ENCODE data around the gene PTPRE. TPM values are rescaled to one million over a fixed set of nuclear protein-coding genes. Genes with fewer than 3 reads are reported as not detected.

PTPRE gene
- total RNA-seq, 1 donor from 2014 or later, result 0.21 TPM

DNA sequence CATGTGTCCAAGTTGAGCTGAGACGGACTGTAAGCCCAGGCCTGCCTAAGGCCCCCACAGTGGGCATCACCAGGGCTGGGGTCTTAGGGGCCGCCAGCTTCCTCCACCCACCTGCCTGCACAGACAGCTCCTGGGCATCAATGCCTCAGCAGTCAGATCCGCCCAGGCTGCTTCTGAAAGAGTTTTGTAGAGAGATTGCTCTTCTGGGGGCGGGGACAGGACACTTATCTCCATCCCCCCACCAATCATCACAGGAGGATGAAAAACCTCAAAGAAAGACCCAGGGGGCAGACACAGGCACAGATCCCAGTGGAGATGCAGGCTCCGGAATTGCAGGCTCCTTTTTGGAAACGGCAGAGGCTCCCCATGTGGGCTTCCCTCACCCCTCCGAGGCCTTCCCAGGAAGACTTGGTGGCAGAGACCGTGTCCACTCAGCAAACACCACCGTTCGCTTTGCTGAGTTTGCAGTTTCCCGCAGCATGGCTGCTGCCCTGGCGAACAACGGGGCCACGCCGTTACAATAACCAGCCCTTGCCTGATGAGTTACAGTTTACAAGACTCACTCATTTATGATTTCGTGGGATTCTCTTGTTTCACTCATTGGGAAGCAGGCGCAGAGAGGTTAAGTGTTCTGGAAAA, 122.9 kb downstream of the PTPRE start:
- Mint-ChIP-seq H3K27ac (no peak overlapping the region), H3K4me1 (peaks cover 28% of the 10 kb centered on the region), H3K27me3 (ENCODE audit: insufficient read depth, low read depth) (peaks cover 8% of the 10 kb centered on the region), H3K9me3 (no peaks in the 10 kb centered on the region), H3K36me3 (no peaks in the 10 kb centered on the region), H3K4me3 (no peak overlapping the region)
- H3F3A ChIP-seq (ENCODE audit: low read depth), result no peaks in the 10 kb centered on the region
- H3K36me3 ChIP-seq, result no peaks in the 10 kb centered on the region
- no peak for DNase-seq (ENCODE audit: low spot score)
- no peak overlapping the region for H3K4me3 ChIP-seq
- no peak overlapping the region for H3K9ac ChIP-seq
- H3K79me2 ChIP-seq (ENCODE audit: low read depth), result no peaks in the 10 kb centered on the region
- H4K20me1 ChIP-seq (ENCODE audit: low read depth), result no peaks in the 10 kb centered on the region
- no peaks in the 10 kb centered on the region for H3K9me3 ChIP-seq (ENCODE audit: low read depth)
- H3K4me1 ChIP-seq, result peaks cover 22% of the 10 kb centered on the region
- H3K27ac ChIP-seq, result no peak overlapping the region
- H2AFZ ChIP-seq (replicated peaks), result peak overlapping the region; percentile 9
- no peak overlapping the region for H3K4me2 ChIP-seq
- TF ChIP-seq, protein P1, sequence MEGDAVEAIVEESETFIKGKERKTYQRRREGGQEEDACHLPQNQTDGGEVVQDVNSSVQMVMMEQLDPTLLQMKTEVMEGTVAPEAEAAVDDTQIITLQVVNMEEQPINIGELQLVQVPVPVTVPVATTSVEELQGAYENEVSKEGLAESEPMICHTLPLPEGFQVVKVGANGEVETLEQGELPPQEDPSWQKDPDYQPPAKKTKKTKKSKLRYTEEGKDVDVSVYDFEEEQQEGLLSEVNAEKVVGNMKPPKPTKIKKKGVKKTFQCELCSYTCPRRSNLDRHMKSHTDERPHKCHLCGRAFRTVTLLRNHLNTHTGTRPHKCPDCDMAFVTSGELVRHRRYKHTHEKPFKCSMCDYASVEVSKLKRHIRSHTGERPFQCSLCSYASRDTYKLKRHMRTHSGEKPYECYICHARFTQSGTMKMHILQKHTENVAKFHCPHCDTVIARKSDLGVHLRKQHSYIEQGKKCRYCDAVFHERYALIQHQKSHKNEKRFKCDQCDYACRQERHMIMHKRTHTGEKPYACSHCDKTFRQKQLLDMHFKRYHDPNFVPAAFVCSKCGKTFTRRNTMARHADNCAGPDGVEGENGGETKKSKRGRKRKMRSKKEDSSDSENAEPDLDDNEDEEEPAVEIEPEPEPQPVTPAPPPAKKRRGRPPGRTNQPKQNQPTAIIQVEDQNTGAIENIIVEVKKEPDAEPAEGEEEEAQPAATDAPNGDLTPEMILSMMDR (IDR thresholded peaks at IDR 0.05), result no peak
- no peaks in the 10 kb centered on the region for H3K27me3 ChIP-seq

DNA sequence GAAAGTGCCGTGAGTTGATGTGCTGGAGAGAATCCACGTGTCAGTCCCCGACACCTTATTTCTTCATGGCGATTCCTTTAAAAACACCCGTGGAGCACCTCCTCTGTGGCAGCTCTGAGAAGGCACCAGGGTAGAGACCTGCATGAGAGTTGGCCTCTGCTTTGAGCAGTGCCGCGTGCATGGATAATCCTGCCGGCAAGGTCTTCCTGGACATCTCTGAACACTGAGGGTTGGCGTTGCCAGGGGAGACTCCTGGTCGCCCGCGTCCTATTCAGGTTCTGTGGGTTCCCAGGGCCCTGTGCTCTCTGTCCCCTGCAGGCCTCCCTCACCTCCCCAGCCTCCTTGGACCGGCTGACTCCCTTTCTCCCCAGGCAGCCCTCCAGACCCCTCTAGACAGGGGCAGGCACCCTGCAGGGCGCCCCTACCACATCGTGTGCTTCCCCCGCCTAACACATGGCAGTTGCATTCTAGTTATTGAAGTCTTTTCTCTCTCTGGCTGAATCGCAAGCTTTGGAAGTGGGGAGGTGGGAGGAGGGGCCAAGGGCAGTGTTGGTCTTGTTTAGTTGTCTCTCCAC, 123.7 kb downstream of the PTPRE start:
- Histone ChIP-seq H3K4me1 (peaks cover 22% of the 10 kb centered on the region), H2AFZ (replicated peaks) (peak overlapping the region; percentile 9), H3K4me2 (no peak overlapping the region), H4K20me1 (ENCODE audit: low read depth) (no peaks in the 10 kb centered on the region), H3K9me3 (ENCODE audit: low read depth) (no peaks in the 10 kb centered on the region), H3K36me3 (no peaks in the 10 kb centered on the region), H3K79me2 (ENCODE audit: low read depth) (no peaks in the 10 kb centered on the region), H3K4me3 (no peak overlapping the region), H3K9ac (no peak overlapping the region), H3K27me3 (no peaks in the 10 kb centered on the region), H3F3A (ENCODE audit: low read depth) (no peaks in the 10 kb centered on the region), H3K27ac (no peak overlapping the region)
- no peak overlapping the region for H3K4me3 Mint-ChIP-seq
- peaks cover 10% of the 10 kb centered on the region for H3K27me3 Mint-ChIP-seq (ENCODE audit: insufficient read depth, low read depth)
- no peak for DNase-seq (ENCODE audit: low spot score)
- no peaks in the 10 kb centered on the region for H3K36me3 Mint-ChIP-seq
- H3K4me1 Mint-ChIP-seq, result peaks cover 28% of the 10 kb centered on the region
- peak overlapping the region; percentile 61 for H3K27ac Mint-ChIP-seq
- H3K9me3 Mint-ChIP-seq, result no peaks in the 10 kb centered on the region
- TF ChIP-seq, protein P1 (IDR thresholded peaks at IDR 0.05), result no peak
- no peak for TF ChIP-seq EZH2 (IDR thresholded peaks at IDR 0.05)
- TF ChIP-seq EZH2phosphoT487 (IDR thresholded peaks at IDR 0.05), result no peak

DNA sequence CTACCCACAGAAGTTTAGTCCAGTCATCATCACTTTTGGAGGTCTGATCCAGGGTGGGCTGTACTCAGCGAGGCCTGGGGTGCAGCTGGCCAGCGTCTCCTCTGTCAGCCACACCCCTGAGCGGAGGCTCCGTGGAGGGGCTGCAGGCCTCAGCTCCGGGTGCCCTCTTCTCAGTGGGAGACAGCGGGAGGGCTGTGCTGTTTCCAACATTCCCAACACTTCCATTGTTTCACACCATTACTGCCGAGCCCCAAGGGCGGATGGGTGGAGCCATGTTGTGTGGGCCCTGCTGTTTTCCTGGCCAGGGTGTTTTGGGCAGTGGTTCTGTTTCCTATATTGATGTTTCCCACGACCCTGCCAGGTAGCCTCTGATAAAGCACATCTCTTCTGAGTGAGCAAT, 124.3 kb downstream of the PTPRE start:
- no peak for TF ChIP-seq EZH2 (IDR thresholded peaks at IDR 0.05)
- TF ChIP-seq EZH2phosphoT487 (IDR thresholded peaks at IDR 0.05), result no peak
- TF ChIP-seq, protein P1 (IDR thresholded peaks at IDR 0.05), result no peak
- no peaks in the 10 kb centered on the region for H3F3A ChIP-seq (ENCODE audit: low read depth)
- H3K36me3 Mint-ChIP-seq, result no peaks in the 10 kb centered on the region
- no peaks in the 10 kb centered on the region for H3K79me2 ChIP-seq (ENCODE audit: low read depth)
- H4K20me1 ChIP-seq (ENCODE audit: low read depth), result no peaks in the 10 kb centered on the region
- peaks cover 27% of the 10 kb centered on the region for H3K4me1 Mint-ChIP-seq
- peaks cover 10% of the 10 kb centered on the region for H3K27me3 Mint-ChIP-seq (ENCODE audit: insufficient read depth, low read depth)
- H3K36me3 ChIP-seq, result no peaks in the 10 kb centered on the region
- no peaks in the 10 kb centered on the region for H3K27me3 ChIP-seq
- peaks cover 22% of the 10 kb centered on the region for H3K4me1 ChIP-seq
- H3K9ac ChIP-seq, result no peak overlapping the region
- H3K4me3 Mint-ChIP-seq, result no peak overlapping the region
- H3K27ac Mint-ChIP-seq, result peak overlapping the region; percentile 72
- no peaks in the 10 kb centered on the region for H3K9me3 ChIP-seq (ENCODE audit: low read depth)
- no peak overlapping the region for H3K27ac ChIP-seq
- no peaks in the 10 kb centered on the region for H3K9me3 Mint-ChIP-seq
- H3K4me2 ChIP-seq, result no peak overlapping the region
- H2AFZ ChIP-seq (replicated peaks), result no peak overlapping the region
- DNase-seq (ENCODE audit: low spot score), result no peak
- H3K4me3 ChIP-seq, result no peak overlapping the region

All from neural progenitor cell (in vitro differentiated cells).